SK-N-SH (cell line): ENCODE measurements around the gene CLC. TPM values are rescaled to one million over a fixed set of nuclear protein-coding genes. Genes with fewer than 3 reads are reported as not detected.
"Not testable (repeated sequence)": the region's sequence is repeated elsewhere in the genome, so short reads cannot be mapped to it uniquely, and the experiment has no call there.

Experiments
- CTCF ChIA-PET: fragments of 300-600, 350-600 bp; formaldehyde crosslinking; extraction: SDS; loops from one replicate; lab custom pipeline; 2021; lab: Yijun Ruan, JAX
- POLR2A ChIA-PET: fragments of 350-600 bp; sonication (Branson Sonifier 250); formaldehyde crosslinking; extraction: SDS; loops from one replicate; lab custom pipeline; 2020; ENCODE audit warnings: antibody characterized with exemption, inconsistent platforms; lab: Yijun Ruan, JAX
- DNase-seq: peaks from one replicate; pipeline ENCODE4 v3.0.0; 2012
- H2AFZ ChIP-seq: fragments of 200-600 bp; sonication (generic); 2 replicates; pipeline ENCODE4 v1.8.1; 2016; ENCODE audit warnings: antibody characterized with exemption, mild to moderate bottlenecking, low read depth
- H3F3A ChIP-seq: fragments of 200-600 bp; sonication (generic); replicated peaks from 2 replicates; pipeline ENCODE3; 2016; ENCODE audit warnings: antibody characterized with exemption, mild to moderate bottlenecking; ENCODE audit not compliant: insufficient read depth
- H3K27ac ChIP-seq, 2 experiments: fragments of 200-500 bp in 1 of 2; fragments of 200-600 bp in 1 of 2; sonication (Bioruptor generic) in 1 of 2; sonication (generic), shearing (Covaris generic) in 1 of 2; 2 replicates each; pipeline versions ENCODE4 v1.5.1 to v1.6.1; 2014 to 2016; ENCODE audit warnings: low read depth in 2 of 2, inconsistent platforms in 1 of 2, low read length in 1 of 2, mild to moderate bottlenecking in 1 of 2, mixed read lengths in 1 of 2
- H3K27me3 ChIP-seq: fragments of 200-600 bp; sonication (generic), shearing (Covaris generic); 2 replicates; pipeline ENCODE4 v1.6.1; 2016; ENCODE audit warnings: mixed run types; ENCODE audit not compliant: insufficient read depth
- H3K36me3 ChIP-seq, 2 experiments: fragments of 200-500 bp in 1 of 2; fragments of 200-600 bp in 1 of 2; sonication (Bioruptor generic) in 1 of 2; sonication (generic) in 1 of 2; replicated peaks in 1 of 2; 2 replicates each; pipeline versions ENCODE3 to v1.5.1; 2014 to 2016; ENCODE audit warnings: low read length in 1 of 2, mild to moderate bottlenecking in 1 of 2; ENCODE audit not compliant: insufficient read depth in 2 of 2, control insufficient read depth in 1 of 2
- H3K4me1 ChIP-seq, 2 experiments: fragments of 200-500 bp in 1 of 2; fragments of 200-600 bp in 1 of 2; sonication (Bioruptor generic) in 1 of 2; sonication (generic), shearing (Covaris generic) in 1 of 2; 2 replicates each; pipeline versions ENCODE4 v1.5.1 to v1.6.1; 2014 to 2016; ENCODE audit warnings: low read depth in 1 of 2, low read length in 1 of 2, mixed run types in 1 of 2; ENCODE audit not compliant: insufficient read depth in 2 of 2, control insufficient read depth in 1 of 2
- H3K4me2 ChIP-seq: fragments of 200-600 bp; sonication (generic), shearing (Covaris generic); 2 replicates; pipeline ENCODE4 v1.6.1; 2017; ENCODE audit warnings: mixed run types
- H3K4me3 ChIP-seq, 2 experiments: fragments of 200-500 bp in 1 of 2; fragments of 200-600 bp in 1 of 2; sonication (Bioruptor generic) in 1 of 2; sonication (generic), shearing (Covaris generic) in 1 of 2; 2 replicates each; pipeline versions ENCODE4 v1.5.1 to v1.8.1; 2014 to 2016; ENCODE audit warnings: low read depth in 2 of 2, inconsistent platforms in 1 of 2, low read length in 1 of 2, mild to moderate bottlenecking in 1 of 2, mixed read lengths in 1 of 2, moderate library complexity in 1 of 2
- H3K79me2 ChIP-seq: fragments of 200-600 bp; sonication (generic); 2 replicates; pipeline ENCODE4 v1.8.1; 2017; ENCODE audit warnings: mild to moderate bottlenecking; ENCODE audit not compliant: insufficient read depth
- H3K9ac ChIP-seq: fragments of 200-600 bp; sonication (generic); 2 replicates; pipeline ENCODE4 v1.6.1; 2017; ENCODE audit warnings: mixed run types
- H3K9me2 ChIP-seq: fragments of 200-600 bp; sonication (generic); 2 replicates; pipeline ENCODE4 v1.6.1; 2017; ENCODE audit warnings: mixed run types
- H3K9me3 ChIP-seq: fragments of 200-600 bp; sonication (generic); 2 replicates; pipeline ENCODE4 v1.6.1; 2017; ENCODE audit warnings: mixed run types, mild to moderate bottlenecking, moderate library complexity
- H4K20me1 ChIP-seq: fragments of 200-600 bp; sonication (generic); 2 replicates; pipeline ENCODE4 v1.6.1; 2017; ENCODE audit warnings: mild to moderate bottlenecking, mixed run types; ENCODE audit not compliant: insufficient read depth
- GABPA ChIP-seq: IDR thresholded peaks from 2 replicates; pipeline ENCODE4 v1.4.0; 2012; ENCODE audit warnings: low read depth, mild to moderate bottlenecking
- PBX3 ChIP-seq: IDR thresholded peaks from 2 replicates; pipeline ENCODE4; 2012
- RAD21 ChIP-seq: IDR thresholded peaks from 2 replicates; pipeline ENCODE4 v1.6.1; 2012; ENCODE audit warnings: mild to moderate bottlenecking, low read length
- REST ChIP-seq: IDR thresholded peaks from 2 replicates; pipeline ENCODE4 v1.6.1; 2012; ENCODE audit warnings: mild to moderate bottlenecking, low read depth, low read length, moderate library complexity
- RFX5 ChIP-seq: IDR thresholded peaks from 2 replicates; pipeline ENCODE4 v1.6.1; 2012; ENCODE audit warnings: mild to moderate bottlenecking, improper control_type of control experiment, low read length
- YY1 ChIP-seq: IDR thresholded peaks from 2 replicates; pipeline ENCODE4 v1.4.0; 2012; ENCODE audit warnings: low read depth, mild to moderate bottlenecking
- ZBTB33 ChIP-seq: IDR thresholded peaks from 2 replicates; pipeline ENCODE4 v1.4.0; 2012; ENCODE audit warnings: low read depth, borderline replicate concordance
- WGBS: methylation state at CpG from one replicate; pipeline ENCODE4 v1.1.6; 2017; ENCODE audit warnings: low lambda C conversion rate; 5-methylcytosine and 5-hydroxymethylcytosine counted together
- polyA plus RNA-seq, 3 experiments: library from polyadenylated mRNA; depleted of rRNA; stranded (reverse); fragments of >200 nt; gene quantifications; 2 replicates each; pipeline ENCODE4 v1.2.3, GENCODE V29; 2012

CLC gene
- polyA plus RNA-seq, 1 of the 3 experiments (the other 2 are of a cell fraction), result not detected

- H3K27me3 ChIP-seq, result no peaks in the 10 kb centered on the region; the same call in 1 of the 2 replicates
- H3K36me3 ChIP-seq, result no peaks in the 10 kb centered on the region
- TF ChIP-seq RFX5 (no peak), REST (no peak), PBX3 (no peak), GABPA (no peak), YY1 (no peak), ZBTB33 (no peak), RAD21 (no peak)
- DNase-seq, result no peak
- H2AFZ ChIP-seq, result no peak overlapping the region
- no peaks in the 10 kb centered on the region for H3F3A ChIP-seq
- H3K4me2 ChIP-seq, result no peak overlapping the region
- no peaks in the 10 kb centered on the region for H3K9me3 ChIP-seq
- H4K20me1 ChIP-seq, result no peaks in the 10 kb centered on the region
- H3K79me2 ChIP-seq, result no peaks in the 10 kb centered on the region
- ChIA-PET CTCF (no interaction called here), POLR2A (no interaction called here)
- H3K9ac ChIP-seq, result no peak overlapping the region
- no peak overlapping the region for H3K4me3 ChIP-seq
- no peaks in the 10 kb centered on the region for H3K4me1 ChIP-seq
- H3K27ac ChIP-seq, result no peak overlapping the region
- no peaks in the 10 kb centered on the region for H3K9me2 ChIP-seq
These were observed 11.8 kb downstream of the CLC start for GRCh38 chr19:39725995-39726394.

GRCh38 chr19:39720144-39720543 lies 17.7 kb downstream of the CLC start:
- H2AFZ ChIP-seq, H3K4me1 ChIP-seq, DNase-seq, H3F3A ChIP-seq, H4K20me1 ChIP-seq, H3K4me3 ChIP-seq, H3K79me2 ChIP-seq, H3K27ac ChIP-seq, H3K36me3 ChIP-seq, H3K27me3 ChIP-seq, POLR2A ChIA-PET, H3K9me2 ChIP-seq, H3K9me3 ChIP-seq, CTCF ChIA-PET, H3K4me2 ChIP-seq, H3K9ac ChIP-seq: not testable (repeated sequence)
- 1% methylated on average over 3 of the region's 3 CpGs for WGBS
